Measurements from ENCODE around the gene JUND. TPM values are rescaled to one million over a fixed set of nuclear protein-coding genes. Genes with fewer than 3 reads are reported as not detected.

The JUND gene
- total RNA-seq, 2 donors from 2014 or later: 521 to 844 TPM

- intact Hi-C loops (cut with DNase I): no loop called here
- H3K4me1 ChIP-seq (replicated peaks): no peaks in the 10 kb centered on the region
- 63% methylated on average over 12 of the region's 12 CpGs for WGBS
These were observed 8.3 kb upstream of the JUND start for GRCh38 chr19:18289471-18290301.

GRCh38 chr19:18287836-18288772 lies 6.7 kb upstream of the JUND start:
- TF ChIP-seq POLR2A (IDR thresholded peaks at IDR 0.05): peak; percentile 31
- peak in 1 of 4 experiments; percentile 12 for TF ChIP-seq CTCF (IDR thresholded peaks at IDR 0.05)
- peak; percentile 5 for TF ChIP-seq POLR2AphosphoS5 (IDR thresholded peaks at IDR 0.05)
- DNase-seq (ENCODE audit: low spot score): no peak
- H3K27ac ChIP-seq: peak overlapping the region; percentile 62 to 75
- H3K27me3 ChIP-seq (replicated peaks; ENCODE audit: insufficient read depth): no peaks in the 10 kb centered on the region
- H3K9me3 ChIP-seq: no peaks in the 10 kb centered on the region
- H3K4me3 ChIP-seq: no peak overlapping the region
- intact Hi-C loops (cut with DNase I): no loop called here
- H3K4me1 ChIP-seq (replicated peaks): no peaks in the 10 kb centered on the region
- 25% methylated on average over 25 of the region's 26 CpGs for WGBS
- H3K36me3 ChIP-seq: no peaks in the 10 kb centered on the region

More at GRCh38 chr19:18289471-18290301, 8.3 kb upstream of the JUND start:
- H3K27ac ChIP-seq: peak overlapping the region; percentile 97 to 98
- TF ChIP-seq POLR2A (IDR thresholded peaks at IDR 0.05): no peak
- TF ChIP-seq CTCF (IDR thresholded peaks at IDR 0.05): no peak
- no peak for TF ChIP-seq POLR2AphosphoS5 (IDR thresholded peaks at IDR 0.05)
- H3K9me3 ChIP-seq: no peaks in the 10 kb centered on the region
- H3K4me3 ChIP-seq: no peak overlapping the region
- no peak for DNase-seq (ENCODE audit: low spot score)
- H3K36me3 ChIP-seq: no peaks in the 10 kb centered on the region
- H3K27me3 ChIP-seq (replicated peaks; ENCODE audit: insufficient read depth): no peaks in the 10 kb centered on the region

DNA sequence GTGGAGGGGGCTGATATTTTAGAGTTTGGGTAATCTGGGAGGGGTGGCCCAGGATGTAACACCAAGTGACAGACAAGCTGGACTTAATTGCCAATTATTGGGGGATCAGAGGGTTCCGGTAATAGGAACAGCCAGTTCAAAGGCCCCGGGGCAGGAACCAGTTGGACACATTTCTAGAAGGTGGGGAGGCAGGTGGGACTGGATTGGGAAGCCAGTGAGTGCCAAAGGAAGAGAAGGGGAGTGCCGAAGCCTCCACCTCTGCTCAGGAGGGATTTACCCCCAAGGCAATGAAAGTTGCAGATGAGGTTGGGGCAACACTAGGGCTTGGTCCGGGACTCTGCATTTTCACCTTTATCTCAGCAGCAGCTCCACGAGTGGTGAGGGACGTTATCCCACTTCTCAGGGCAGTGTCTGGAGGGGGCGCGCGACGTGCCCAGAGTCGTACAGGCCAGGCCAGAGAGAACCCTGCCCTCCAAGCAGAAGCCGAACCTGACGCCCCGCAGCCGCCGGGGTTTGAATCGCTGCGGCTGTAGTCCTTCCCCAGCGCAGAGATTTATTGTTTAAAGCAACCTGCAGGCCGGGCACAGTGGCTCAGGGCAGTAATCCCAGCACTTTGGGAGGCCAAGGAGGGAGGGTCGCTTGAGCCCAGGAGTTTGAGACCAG lies 5.7 kb upstream of the JUND start:
- no peaks in the 10 kb centered on the region for H3K27me3 ChIP-seq (replicated peaks; ENCODE audit: insufficient read depth)
- intact Hi-C loops (cut with DNase I): no loop called here
- H3K9me3 ChIP-seq: no peaks in the 10 kb centered on the region
- DNase-seq (ENCODE audit: low spot score): no peak
- H3K36me3 ChIP-seq: no peaks in the 10 kb centered on the region
- TF ChIP-seq CTCF (IDR thresholded peaks at IDR 0.05) (no peak), POLR2A (IDR thresholded peaks at IDR 0.05) (no peak), POLR2AphosphoS5 (IDR thresholded peaks at IDR 0.05) (no peak)
- H3K4me1 ChIP-seq (replicated peaks): peaks cover 8% of the 10 kb centered on the region
- peak overlapping the region; percentile 62 to 75 for H3K27ac ChIP-seq
- no peak overlapping the region for H3K4me3 ChIP-seq
- WGBS: 48% methylated on average over 21 of the region's 21 CpGs

DNA sequence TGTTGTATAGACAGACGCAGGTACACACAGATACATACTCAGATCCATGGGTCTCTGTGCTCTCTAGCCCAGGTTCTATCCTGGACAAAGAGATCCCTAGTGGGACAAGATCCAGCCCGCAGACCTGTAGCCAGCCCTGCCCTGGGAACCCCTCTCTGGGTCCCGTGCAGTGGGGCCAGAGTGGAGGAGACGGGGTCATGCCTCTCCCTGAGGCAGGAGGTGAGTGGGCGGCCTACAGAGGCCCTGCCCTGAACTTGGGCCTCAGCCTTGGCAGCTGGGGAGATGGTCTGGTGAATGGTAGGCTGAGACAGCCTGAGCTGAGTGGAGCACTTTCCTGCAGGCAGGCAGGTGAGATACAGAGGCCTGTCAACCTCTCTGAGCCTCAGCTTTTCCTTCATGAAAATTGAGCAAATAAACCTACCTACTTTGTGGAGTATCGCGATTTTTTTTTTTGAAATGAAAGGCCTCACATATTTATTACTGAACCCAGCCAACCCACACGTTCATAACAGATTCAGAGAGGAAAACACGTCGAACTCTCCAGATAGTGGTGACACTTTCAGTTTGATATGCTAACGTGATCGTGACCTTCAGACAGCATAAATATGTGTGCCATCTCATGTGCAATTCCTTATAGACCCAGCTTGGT lies 3.4 kb upstream of the JUND start:
- Histone ChIP-seq H3K4me3 (no peak overlapping the region), H3K4me1 (replicated peaks) (peaks cover 8% of the 10 kb centered on the region), H3K27ac (peak overlapping the region; percentile 48 to 60), H3K9me3 (no peaks in the 10 kb centered on the region), H3K27me3 (replicated peaks; ENCODE audit: insufficient read depth) (no peaks in the 10 kb centered on the region), H3K36me3 (no peaks in the 10 kb centered on the region)
- TF ChIP-seq CTCF (IDR thresholded peaks at IDR 0.05) (no peak), POLR2AphosphoS5 (IDR thresholded peaks at IDR 0.05) (no peak), POLR2A (IDR thresholded peaks at IDR 0.05) (no peak)
- DNase-seq (ENCODE audit: low spot score): no peak
- intact Hi-C loops (cut with DNase I): no loop called here
- WGBS: 50% methylated on average over 12 of the region's 12 CpGs

Data from prostate gland (tissue), 2 donors.